ENCODE data around the gene RIOK3.

GRCh38 chr18:23503963-23504344 is 50.9 kb downstream of the RIOK3 start:
- TF ChIP-seq POLR2A (IDR thresholded peaks at IDR 0.05; ENCODE audit: low read depth, low read length) (no peak), TAF1 (IDR thresholded peaks at IDR 0.05; ENCODE audit: low read depth, low read length) (no peak), POLR2AphosphoS5 (IDR thresholded peaks at IDR 0.05; ENCODE audit: low read depth, low read length) (no peak), SPI1 (IDR thresholded peaks at IDR 0.05; ENCODE audit: low read depth, low read length) (no peak), PAX5 (IDR thresholded peaks at IDR 0.05; ENCODE audit: insufficient read depth, low read length, severe bottlenecking) (no peak)

All from GM12891 (cell line).